Type B pancreatic cell (in vitro differentiated cells): ENCODE results near the gene DNAI2. TPM values are rescaled to one million over a fixed set of nuclear protein-coding genes. Genes with fewer than 3 reads are reported as not detected.

Experiments used
- DNase-seq: peaks from one replicate; pipeline ENCODE4 v3.0.0; 2021; ENCODE audit warnings: mixed read lengths; ENCODE audit not compliant: unreplicated experiment; ENCODE audit errors: extremely low spot score
- H3K27ac Mint-ChIP-seq: 2 replicates; pipeline ENCODE4 v1.8.0; 2021; ENCODE audit warnings: mild to moderate bottlenecking, mixed read lengths
- H3K27me3 Mint-ChIP-seq: 2 replicates; pipeline ENCODE4 v1.8.0; 2021; ENCODE audit warnings: mixed read lengths
- H3K36me3 Mint-ChIP-seq: 2 replicates; pipeline ENCODE4 v1.8.0; 2021; ENCODE audit warnings: mixed read lengths
- H3K4me1 Mint-ChIP-seq: one replicate; pipeline ENCODE4 v1.8.0; 2021; ENCODE audit warnings: mixed read lengths; ENCODE audit not compliant: unreplicated experiment
- H3K4me3 Mint-ChIP-seq: 2 replicates; pipeline ENCODE4 v1.8.0; 2021; ENCODE audit warnings: mild to moderate bottlenecking, mixed read lengths
- H3K9me3 Mint-ChIP-seq: 2 replicates; pipeline ENCODE4 v1.8.0; 2021; ENCODE audit warnings: mixed read lengths
- CTCF ChIP-seq: fragments of 200-600 bp; sonication (generic); conservative IDR thresholded peaks from 2 replicates; pipeline ENCODE4 v1.5.0; 2021; ENCODE audit warnings: antibody characterized with exemption, mild to moderate bottlenecking
- total RNA-seq: library from RNA; stranded (reverse); gene quantifications from 2 replicates; pipeline ENCODE4 v1.2.1, GENCODE V29; 2021; ENCODE audit warnings: low replicate concordance

Gene DNAI2
- total RNA-seq, 1 donor from 2014 or later = 0.87 TPM

GRCh38 chr17:74334393-74335039 lies 60.5 kb downstream of the DNAI2 start:
- Mint-ChIP-seq H3K36me3 (no peaks in the 10 kb centered on the region), H3K27me3 (peaks cover 10% of the 10 kb centered on the region), H3K4me3 (no peak overlapping the region), H3K4me1 (peaks cover 9% of the 10 kb centered on the region), H3K9me3 (no peaks in the 10 kb centered on the region), H3K27ac (no peak overlapping the region)
- no peak for DNase-seq
- no peak for TF ChIP-seq CTCF

DNA sequence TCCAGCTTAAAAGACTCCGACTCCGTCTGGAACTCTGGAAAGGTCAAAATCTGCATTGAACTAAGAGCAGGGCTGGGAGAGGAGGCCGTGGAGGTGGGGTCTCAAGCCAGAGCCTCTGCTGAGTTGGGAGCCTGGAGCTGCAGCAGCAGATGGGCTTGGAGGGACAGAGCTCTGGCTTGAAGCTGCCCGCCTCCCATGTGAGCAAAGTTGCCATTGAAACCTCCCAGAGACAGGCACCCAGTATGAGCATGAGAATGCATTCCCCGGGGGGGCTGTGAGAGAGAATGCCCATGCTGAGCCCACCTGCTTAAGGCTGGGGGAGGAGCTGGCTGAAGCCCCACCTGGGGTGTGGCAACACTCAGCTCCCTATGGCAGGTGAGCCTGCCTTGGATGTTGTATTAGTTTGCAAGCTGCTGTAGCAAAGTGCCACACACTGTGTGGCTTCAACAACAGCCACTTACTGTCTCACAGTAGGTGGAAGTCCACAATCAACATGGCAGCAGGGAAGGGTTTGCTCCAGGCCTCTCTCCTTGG lies 61.6 kb downstream of the DNAI2 start:
- H3K4me1 Mint-ChIP-seq = peaks cover 7% of the 10 kb centered on the region
- H3K36me3 Mint-ChIP-seq = no peaks in the 10 kb centered on the region
- DNase-seq = no peak
- no peak for TF ChIP-seq CTCF
- no peaks in the 10 kb centered on the region for H3K9me3 Mint-ChIP-seq
- H3K27me3 Mint-ChIP-seq = peaks cover 14% of the 10 kb centered on the region
- H3K27ac Mint-ChIP-seq = no peak overlapping the region
- no peak overlapping the region for H3K4me3 Mint-ChIP-seq

DNA sequence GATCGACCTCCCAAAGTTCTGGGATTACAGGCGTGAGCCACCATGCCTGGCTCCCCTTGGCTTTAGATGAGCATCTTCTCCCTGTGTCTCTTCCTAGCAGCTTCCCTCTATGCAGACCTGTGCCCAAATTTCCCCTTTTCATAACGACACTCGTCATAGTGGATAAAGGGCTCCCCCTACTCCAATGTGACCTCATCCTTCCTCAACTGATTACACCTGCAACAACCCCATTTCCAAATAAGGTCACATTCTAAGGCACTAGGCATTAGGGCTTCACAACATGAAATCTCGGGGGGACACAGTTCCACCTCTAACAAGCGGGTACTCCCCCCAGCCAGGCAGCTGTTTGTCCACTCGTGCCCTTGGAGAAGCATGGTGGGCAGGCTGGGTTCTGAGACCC lies 62.3 kb downstream of the DNAI2 start:
- H3K27me3 Mint-ChIP-seq = peaks cover 14% of the 10 kb centered on the region
- no peak for TF ChIP-seq CTCF
- H3K27ac Mint-ChIP-seq = no peak overlapping the region
- no peaks in the 10 kb centered on the region for H3K9me3 Mint-ChIP-seq
- no peak for DNase-seq
- H3K4me3 Mint-ChIP-seq = no peak overlapping the region
- peaks cover 6% of the 10 kb centered on the region for H3K4me1 Mint-ChIP-seq
- no peaks in the 10 kb centered on the region for H3K36me3 Mint-ChIP-seq

- Mint-ChIP-seq H3K4me3 (no peak overlapping the region), H3K27ac (no peak overlapping the region), H3K9me3 (no peaks in the 10 kb centered on the region), H3K4me1 (no peaks in the 10 kb centered on the region), H3K27me3 (peaks cover 14% of the 10 kb centered on the region), H3K36me3 (no peaks in the 10 kb centered on the region)
- no peak for DNase-seq
- no peak for TF ChIP-seq CTCF
Observed at GRCh38 chr17:74337834-74338500, 63.9 kb downstream of the DNAI2 start.

GRCh38 chr17:74339537-74340195 lies 65.6 kb downstream of the DNAI2 start:
- H3K27ac Mint-ChIP-seq = no peak overlapping the region
- no peaks in the 10 kb centered on the region for H3K4me1 Mint-ChIP-seq
- no peaks in the 10 kb centered on the region for H3K36me3 Mint-ChIP-seq
- no peak for TF ChIP-seq CTCF
- H3K27me3 Mint-ChIP-seq = peaks cover 14% of the 10 kb centered on the region
- no peak for DNase-seq
- no peak overlapping the region for H3K4me3 Mint-ChIP-seq
- no peaks in the 10 kb centered on the region for H3K9me3 Mint-ChIP-seq
